ENCODE data around the gene TOM1L2. TPM values are rescaled to one million over a fixed set of nuclear protein-coding genes. Genes with fewer than 3 reads are reported as not detected.

The TOM1L2 gene
- polyA plus RNA-seq, 1 donor, result 31.1 TPM

DNA sequence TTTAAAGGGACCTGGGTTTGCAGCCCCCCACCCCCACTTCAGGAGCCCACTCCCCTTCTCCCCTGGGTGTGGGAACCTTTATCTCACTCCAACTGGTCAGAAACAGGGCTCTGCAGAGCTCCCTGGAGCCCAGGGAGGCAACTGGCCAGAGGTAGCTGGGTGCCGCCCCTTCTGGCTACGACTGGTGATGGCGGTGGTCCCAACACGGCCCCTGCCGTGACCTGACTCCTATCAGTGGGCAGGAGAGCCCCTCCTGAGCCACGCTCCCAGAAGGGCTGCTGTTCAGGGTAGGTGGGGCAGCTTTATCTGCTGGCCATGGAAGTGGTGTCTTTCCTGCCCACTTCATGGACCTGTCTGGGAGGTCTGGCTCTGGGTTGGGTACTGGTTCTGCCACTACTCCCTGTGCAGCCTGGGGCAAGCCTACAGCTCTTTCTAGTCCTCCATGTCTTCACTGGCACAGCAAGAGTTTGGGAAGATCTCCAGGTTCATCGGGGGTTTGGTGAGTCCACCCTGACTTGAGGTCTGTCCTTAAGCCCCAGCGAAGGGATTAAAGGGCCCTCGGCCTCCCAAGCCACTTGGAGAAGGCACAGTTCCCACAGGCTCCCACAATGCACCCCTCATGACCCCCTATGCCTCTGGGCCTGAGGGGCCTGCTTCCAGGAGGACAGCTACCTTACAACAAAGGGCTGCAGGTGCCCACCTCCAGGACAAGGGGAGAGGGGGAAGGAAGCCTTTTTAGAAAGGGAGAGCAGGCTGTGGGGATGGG lies 129.9 kb downstream of the TOM1L2 start:
- Histone ChIP-seq H3K27me3 (ENCODE audit: control insufficient read depth, insufficient read depth, low read length) (no peaks in the 10 kb centered on the region), H3K4me1 (ENCODE audit: control insufficient read depth, insufficient read depth, low read length) (peaks cover 41% of the 10 kb centered on the region), H3K4me3 (ENCODE audit: low read length) (no peak overlapping the region), H3K9me3 (ENCODE audit: control insufficient read depth, low read depth, low read length) (no peaks in the 10 kb centered on the region), H3K27ac (ENCODE audit: low read length) (no peak overlapping the region), H3K36me3 (ENCODE audit: control insufficient read depth, insufficient read depth, low read length) (peaks cover 12% of the 10 kb centered on the region)
- no CpG with 5 or more reads among the region's 9 CpGs for WGBS (ENCODE audit: insufficient coverage, low lambda C conversion rate)
- no peak for DNase-seq

DNA sequence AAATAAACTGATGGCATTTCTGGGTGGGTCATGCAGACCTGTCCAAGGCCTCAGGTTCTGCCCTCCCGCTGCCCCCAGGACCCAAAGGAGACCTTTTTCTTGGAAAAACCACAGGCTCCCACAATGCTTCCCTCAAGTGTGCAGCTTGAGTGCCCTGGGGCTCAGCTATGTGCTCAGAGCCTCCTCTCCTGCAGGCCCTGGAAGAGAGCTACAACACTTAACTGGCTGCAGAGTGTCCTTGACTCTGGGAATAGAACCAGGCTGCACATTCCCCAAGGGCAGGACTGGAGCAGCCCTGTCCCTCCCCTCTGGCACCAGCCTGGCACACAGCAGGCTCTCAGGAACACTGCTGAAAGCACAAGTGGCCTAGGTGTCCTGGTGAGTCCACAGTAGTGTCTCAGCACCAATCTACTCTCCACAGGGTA lies 130.6 kb downstream of the TOM1L2 start:
- Histone ChIP-seq H3K36me3 (ENCODE audit: control insufficient read depth, insufficient read depth, low read length) (peaks cover 6% of the 10 kb centered on the region), H3K4me3 (ENCODE audit: low read length) (no peak overlapping the region), H3K4me1 (ENCODE audit: control insufficient read depth, insufficient read depth, low read length) (peaks cover 39% of the 10 kb centered on the region), H3K9me3 (ENCODE audit: control insufficient read depth, low read depth, low read length) (peaks cover 4% of the 10 kb centered on the region), H3K27me3 (ENCODE audit: control insufficient read depth, insufficient read depth, low read length) (no peaks in the 10 kb centered on the region), H3K27ac (ENCODE audit: low read length) (peak overlapping the region; percentile 96)
- WGBS (ENCODE audit: insufficient coverage, low lambda C conversion rate), result no CpG with 5 or more reads among the region's 1 CpG
- no peak for DNase-seq

DNA sequence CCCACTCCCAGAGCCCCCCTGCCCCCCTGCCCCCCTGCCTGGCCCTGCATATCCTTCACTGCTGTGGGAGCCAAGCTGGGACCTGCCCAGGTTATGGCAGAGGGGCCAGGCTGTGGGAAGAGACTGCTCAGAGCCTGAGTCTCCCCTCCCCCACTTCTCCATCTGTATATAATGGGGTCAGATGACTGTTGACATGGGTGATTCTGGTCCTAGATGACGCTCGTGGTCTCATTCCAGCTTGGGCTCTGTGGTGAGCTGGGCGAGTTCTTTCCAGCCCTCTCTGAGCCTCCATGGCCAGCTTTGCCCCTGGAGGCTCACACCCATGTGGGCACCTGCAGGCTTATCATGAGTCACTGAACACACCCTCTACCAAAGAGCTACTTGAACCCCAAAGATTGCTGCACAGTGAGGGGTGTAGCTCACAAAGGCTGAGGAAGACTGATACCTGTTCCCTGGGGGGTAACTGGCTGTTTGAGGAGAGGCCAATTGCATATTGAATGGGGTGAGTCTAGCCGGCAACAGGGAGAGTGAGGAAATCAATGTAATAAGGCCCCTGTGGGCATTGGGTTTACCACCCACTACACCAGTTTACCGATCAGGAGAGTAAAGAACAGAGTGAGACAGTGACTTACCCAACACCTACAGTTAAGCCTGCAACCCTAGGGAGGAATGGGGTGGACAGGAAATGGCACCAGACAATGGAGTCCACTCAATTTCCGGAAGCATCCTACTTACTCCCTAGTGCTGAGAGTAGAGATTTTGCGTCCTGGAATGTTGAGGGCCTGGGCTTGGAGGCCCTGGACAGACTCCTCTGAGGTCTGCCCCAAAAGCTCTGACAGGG lies 131.2 kb downstream of the TOM1L2 start:
- DNase-seq, result peak in 1 of 2 donors; percentile 58
- H3K27me3 ChIP-seq (ENCODE audit: control insufficient read depth, insufficient read depth, low read length), result no peaks in the 10 kb centered on the region
- no CpG with 5 or more reads among the region's 7 CpGs for whole genome bisulfite sequencing (ENCODE audit: insufficient coverage, low lambda C conversion rate)
- H3K9me3 ChIP-seq (ENCODE audit: control insufficient read depth, low read depth, low read length), result peaks cover 4% of the 10 kb centered on the region
- peaks cover under 1% of the 10 kb centered on the region for H3K36me3 ChIP-seq (ENCODE audit: control insufficient read depth, insufficient read depth, low read length)
- peak overlapping the region; percentile 96 for H3K27ac ChIP-seq (ENCODE audit: low read length)
- peak overlapping the region; percentile 51 for H3K4me3 ChIP-seq (ENCODE audit: low read length)
- peaks cover 40% of the 10 kb centered on the region for H3K4me1 ChIP-seq (ENCODE audit: control insufficient read depth, insufficient read depth, low read length)

GRCh38 chr17:17839791-17840707 lies 132.2 kb downstream of the TOM1L2 start:
- peaks cover 4% of the 10 kb centered on the region for H3K9me3 ChIP-seq (ENCODE audit: control insufficient read depth, low read depth, low read length)
- H3K4me3 ChIP-seq (ENCODE audit: low read length), result peak overlapping the region; percentile 51
- H3K36me3 ChIP-seq (ENCODE audit: control insufficient read depth, insufficient read depth, low read length), result no peaks in the 10 kb centered on the region
- H3K27ac ChIP-seq (ENCODE audit: low read length), result peak overlapping the region; percentile 96
- 0% methylated on average over 2 of the region's 71 CpGs for WGBS (ENCODE audit: insufficient coverage, low lambda C conversion rate)
- peaks cover 49% of the 10 kb centered on the region for H3K4me1 ChIP-seq (ENCODE audit: control insufficient read depth, insufficient read depth, low read length)
- H3K27me3 ChIP-seq (ENCODE audit: control insufficient read depth, insufficient read depth, low read length), result no peaks in the 10 kb centered on the region
- DNase-seq, result peak; percentile 97 to 98

DNA sequence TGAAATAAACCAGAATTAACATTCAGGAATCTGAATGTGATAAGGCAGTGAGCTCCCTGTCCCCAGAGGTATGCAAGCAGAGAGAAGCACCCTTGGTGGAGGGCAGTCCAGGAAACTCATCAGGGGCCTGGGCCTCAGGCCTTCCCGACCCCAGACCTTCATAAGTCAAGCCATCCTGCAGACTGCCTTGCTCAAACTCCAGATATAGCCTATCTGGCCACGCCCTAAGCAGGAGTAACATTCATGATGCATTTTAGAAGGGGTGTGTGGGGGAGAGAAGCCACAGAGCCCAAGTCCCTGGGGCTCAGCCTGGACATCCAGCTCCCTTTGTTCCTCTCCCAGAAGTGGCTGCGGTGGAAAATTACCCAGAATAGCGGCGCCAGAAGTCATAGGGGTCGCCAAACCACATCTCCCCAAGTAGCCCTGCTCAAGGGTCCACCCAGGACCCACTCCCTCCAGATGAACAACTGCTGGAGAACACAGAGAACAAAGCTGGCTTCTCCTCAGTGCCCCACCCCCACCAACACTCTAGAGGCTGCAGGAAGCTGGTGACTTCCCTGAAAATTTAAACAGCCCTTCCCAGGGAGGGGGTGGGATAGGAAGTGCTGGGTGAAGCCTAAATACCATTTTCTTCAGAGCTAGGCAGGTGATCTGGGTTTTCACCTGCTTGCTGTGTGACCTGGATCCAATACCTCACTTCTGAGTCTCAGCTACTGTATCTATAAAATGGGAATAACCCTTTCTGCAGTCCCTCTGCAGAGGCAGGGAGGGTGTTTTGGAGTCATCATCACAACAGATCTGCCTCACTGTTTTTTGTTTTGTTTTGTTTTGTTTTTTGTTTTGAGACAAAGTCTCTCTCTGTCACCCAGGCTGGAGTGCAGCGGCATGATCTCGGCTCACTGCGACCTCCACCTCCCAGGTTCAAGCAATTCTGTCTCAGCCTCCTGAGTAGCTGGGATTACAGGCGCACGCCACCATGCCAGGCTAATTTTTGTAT lies 133.9 kb downstream of the TOM1L2 start:
- no CpG with 5 or more reads among the region's 11 CpGs for WGBS (ENCODE audit: insufficient coverage, low lambda C conversion rate)
- peak in 1 of 2 donors; percentile 75 for DNase-seq
- Histone ChIP-seq H3K4me1 (ENCODE audit: control insufficient read depth, insufficient read depth, low read length) (peaks cover 56% of the 10 kb centered on the region), H3K36me3 (ENCODE audit: control insufficient read depth, insufficient read depth, low read length) (no peaks in the 10 kb centered on the region), H3K4me3 (ENCODE audit: low read length) (no peak overlapping the region), H3K27ac (ENCODE audit: low read length) (peak overlapping the region; percentile 98), H3K27me3 (ENCODE audit: control insufficient read depth, insufficient read depth, low read length) (no peaks in the 10 kb centered on the region), H3K9me3 (ENCODE audit: control insufficient read depth, low read depth, low read length) (peaks cover 4% of the 10 kb centered on the region)

GRCh38 chr17:17837380-17837821 lies 134.8 kb downstream of the TOM1L2 start:
- peak in 1 of 2 donors; percentile 61 for DNase-seq
- Histone ChIP-seq H3K36me3 (ENCODE audit: control insufficient read depth, insufficient read depth, low read length) (no peaks in the 10 kb centered on the region), H3K27me3 (ENCODE audit: control insufficient read depth, insufficient read depth, low read length) (no peaks in the 10 kb centered on the region), H3K4me1 (ENCODE audit: control insufficient read depth, insufficient read depth, low read length) (peaks cover 57% of the 10 kb centered on the region), H3K27ac (ENCODE audit: low read length) (peak overlapping the region; percentile 98), H3K9me3 (ENCODE audit: control insufficient read depth, low read depth, low read length) (peaks cover 4% of the 10 kb centered on the region), H3K4me3 (ENCODE audit: low read length) (peak overlapping the region; percentile 94)
- no CpG with 5 or more reads among the region's 3 CpGs for WGBS (ENCODE audit: insufficient coverage, low lambda C conversion rate)

DNA sequence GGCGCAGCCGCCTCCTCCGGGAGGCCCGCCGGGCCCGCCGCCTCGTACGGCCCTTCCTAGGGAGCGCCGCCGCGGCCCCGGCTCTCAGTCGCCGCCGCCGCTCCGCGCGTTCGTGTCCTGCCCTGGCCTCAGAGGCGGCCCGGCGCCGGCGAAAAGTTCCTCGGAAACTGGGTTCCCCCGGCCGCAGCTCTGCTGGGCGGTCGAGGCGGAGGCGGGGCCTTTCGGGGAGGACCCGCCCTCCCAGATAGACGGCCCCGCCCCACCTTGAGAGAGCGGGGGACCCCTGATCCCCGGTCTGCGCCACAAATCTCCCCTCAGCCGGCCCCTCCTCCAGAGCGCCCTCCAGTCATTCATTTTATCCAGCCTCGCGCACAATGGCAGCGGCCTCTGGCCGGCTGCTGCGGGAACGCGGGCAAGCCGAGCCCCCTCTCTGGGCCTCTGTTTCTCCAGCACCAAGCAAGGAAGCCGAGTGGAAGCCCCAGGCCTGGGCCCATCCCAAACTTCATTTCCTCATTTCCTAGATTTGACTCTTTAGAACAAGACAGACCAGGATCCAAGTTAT lies 135.3 kb downstream of the TOM1L2 start, which contains the start of gene SREBF1:
Gene SREBF1, minus strand, starts transcription at position 169 of the 562 bp plus-strand sequence. CDS start 169 bp downstream, outside the sequence.
- no CpG with 5 or more reads among the region's 52 CpGs for WGBS (ENCODE audit: insufficient coverage, low lambda C conversion rate)
- Histone ChIP-seq H3K27ac (ENCODE audit: low read length) (peak within 1 kb of the TSS; percentile 98), H3K4me1 (ENCODE audit: control insufficient read depth, insufficient read depth, low read length) (peaks cover 62% of the 10 kb centered on the region), H3K27me3 (ENCODE audit: control insufficient read depth, insufficient read depth, low read length) (no peaks in the 10 kb centered on the region), H3K36me3 (ENCODE audit: control insufficient read depth, insufficient read depth, low read length) (peaks cover 5% of the 10 kb centered on the region), H3K9me3 (ENCODE audit: control insufficient read depth, low read depth, low read length) (peaks cover 4% of the 10 kb centered on the region), H3K4me3 (ENCODE audit: low read length) (peak within 1 kb of the TSS; percentile 94)
- DNase-seq, result peak in 1 of 2 donors; percentile 83

DNA sequence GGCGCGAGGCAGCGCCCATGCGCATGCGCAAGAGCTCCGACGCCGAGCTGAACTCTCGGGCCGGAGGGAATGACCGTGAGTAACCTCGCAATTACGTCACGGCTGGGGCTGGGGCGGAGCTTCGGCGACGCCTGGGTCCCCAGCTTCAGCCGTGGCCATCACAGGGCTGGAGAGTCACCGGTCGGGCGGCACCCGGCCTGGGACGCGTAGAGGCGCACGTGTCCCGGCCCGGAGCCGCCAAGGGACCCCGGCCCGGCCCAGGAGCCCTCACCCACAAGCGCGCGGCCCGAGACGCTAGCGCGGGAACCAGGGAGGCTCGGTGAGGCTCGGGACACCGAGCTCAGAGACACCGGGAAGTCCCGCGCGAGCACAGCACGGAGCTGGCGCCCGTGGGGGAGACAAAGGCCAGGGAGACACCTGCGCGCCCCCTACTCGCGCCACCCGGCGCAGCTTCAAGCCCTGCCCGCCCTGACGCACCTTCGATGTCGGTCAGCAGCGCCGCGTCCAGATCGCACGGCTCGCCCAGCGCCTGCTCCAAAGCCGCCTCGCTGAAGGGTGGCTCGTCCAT lies 135.9 kb downstream of the TOM1L2 start:
- Histone ChIP-seq H3K27ac (ENCODE audit: low read length) (peak overlapping the region; percentile 98), H3K27me3 (ENCODE audit: control insufficient read depth, insufficient read depth, low read length) (no peaks in the 10 kb centered on the region), H3K9me3 (ENCODE audit: control insufficient read depth, low read depth, low read length) (peaks cover 4% of the 10 kb centered on the region), H3K36me3 (ENCODE audit: control insufficient read depth, insufficient read depth, low read length) (peaks cover 10% of the 10 kb centered on the region), H3K4me1 (ENCODE audit: control insufficient read depth, insufficient read depth, low read length) (peaks cover 66% of the 10 kb centered on the region), H3K4me3 (ENCODE audit: low read length) (peak overlapping the region; percentile 94)
- DNase-seq, result peak; percentile 98
- WGBS (ENCODE audit: insufficient coverage, low lambda C conversion rate), result no CpG with 5 or more reads among the region's 69 CpGs
